Thoracic aorta (tissue), 2 donors: Measurements from ENCODE around the gene GBP5. TPM values are rescaled to one million over a fixed set of nuclear protein-coding genes. Genes with fewer than 3 reads are reported as not detected.
"Not testable (repeated sequence)": the region's sequence is repeated elsewhere in the genome, so short reads cannot be mapped to it uniquely, and the experiment has no call there.

Source experiments
- ATAC-seq: fragments of 150-250 bp; one replicate; pipeline ENCODE4 v1.8.0; 2017; ENCODE audit warnings: low read depth; ENCODE audit not compliant: insufficient number of reproducible peaks, low FRiP score
- DNase-seq: peaks from one replicate; pipeline ENCODE4 v3.0.0-alpha.2; 2020; ENCODE audit warnings: low spot score
- H3K27ac ChIP-seq, 2 donors: fragments of 200-600 bp; sonication (generic); 1 replicate in 1 of 2; 2 replicates in 1 of 2; pipeline ENCODE4 v1.5.1; 2016; ENCODE audit warnings: mild to moderate bottlenecking in 2 of 2, moderate library complexity in 2 of 2
- H3K27me3 ChIP-seq: fragments of 200-600 bp; sonication (generic); replicated peaks from 2 replicates; pipeline ENCODE4 v1.6.0; 2016; ENCODE audit warnings: mild to moderate bottlenecking; ENCODE audit not compliant: insufficient read depth
- H3K36me3 ChIP-seq: fragments of 200-600 bp; sonication (generic); one replicate; pipeline ENCODE4 v1.5.1; 2016
- H3K4me1 ChIP-seq, 2 donors: fragments of 200-600 bp; sonication (generic); 1 replicate in 1 of 2; 2 replicates in 1 of 2; pipeline versions ENCODE4 v1.5.1 to v1.6.0; 2016; ENCODE audit warnings: low read depth in 2 of 2, mild to moderate bottlenecking in 1 of 2; ENCODE audit not compliant: control insufficient read depth in 1 of 2
- H3K4me3 ChIP-seq: fragments of 200-600 bp; sonication (generic); 2 replicates; pipeline ENCODE4 v1.5.1; 2016; ENCODE audit warnings: mild to moderate bottlenecking
- H3K9me3 ChIP-seq: fragments of 200-600 bp; sonication (generic); 2 replicates; pipeline ENCODE4 v1.5.1; 2016
- total RNA-seq, 2 donors: library from RNA; depleted of rRNA; stranded (reverse); fragments of >200 nt; gene quantifications; one replicate each; pipeline versions ENCODE4 v1.1.0 to v1.2.3, GENCODE V29; 2016
- TF ChIP-seq, protein P1 (sequence below): fragments of 200-600 bp; sonication (generic); IDR thresholded peaks from one replicate; pipeline ENCODE4 v1.5.1; 2019; ENCODE audit warnings: antibody characterized with exemption

GBP5 gene
- total RNA-seq, 2 donors from 2014 or later, result 7.3 to 15.8 TPM

DNA sequence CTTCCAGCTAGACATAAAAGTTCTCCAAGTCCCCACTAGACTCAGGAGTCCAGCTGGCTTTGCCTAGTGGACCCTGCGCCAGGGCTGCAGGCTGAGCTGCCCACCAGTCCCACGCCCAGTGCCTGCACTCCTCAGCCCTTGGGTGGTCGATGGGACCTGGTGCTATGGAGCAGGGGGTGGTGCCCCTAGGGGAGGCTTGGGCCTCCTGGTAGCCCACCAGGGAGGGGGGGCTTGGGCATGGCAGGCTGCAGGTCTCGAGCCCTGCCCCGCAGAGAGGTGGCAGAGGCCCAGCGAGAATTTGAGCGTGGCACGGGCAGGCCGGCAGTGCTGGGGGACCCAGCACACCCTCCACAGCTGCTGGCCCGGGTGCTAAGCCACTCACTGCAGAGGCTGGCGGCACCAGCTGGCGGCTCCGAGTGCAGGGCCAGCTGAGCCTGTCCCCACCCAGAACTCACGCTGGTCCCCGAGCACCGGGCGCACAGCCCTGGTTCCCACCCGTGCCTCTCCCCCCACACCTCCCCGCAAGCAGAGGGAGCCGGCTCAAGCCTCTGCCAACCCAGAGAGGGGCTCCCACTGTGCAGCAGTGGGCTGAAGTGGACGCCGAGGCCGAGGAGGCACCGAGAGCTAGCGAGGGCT is 30.2 kb upstream of the GBP5 start:
- no peak overlapping the region for H3K4me3 ChIP-seq
- no peak for ATAC-seq
- H3K36me3 ChIP-seq, result no peaks in the 10 kb centered on the region
- H3K27me3 ChIP-seq, result no peaks in the 10 kb centered on the region
- no peak for DNase-seq
- H3K9me3 ChIP-seq, result no peaks in the 10 kb centered on the region
- H3K27ac ChIP-seq, result no peak overlapping the region
- TF ChIP-seq, protein P1, sequence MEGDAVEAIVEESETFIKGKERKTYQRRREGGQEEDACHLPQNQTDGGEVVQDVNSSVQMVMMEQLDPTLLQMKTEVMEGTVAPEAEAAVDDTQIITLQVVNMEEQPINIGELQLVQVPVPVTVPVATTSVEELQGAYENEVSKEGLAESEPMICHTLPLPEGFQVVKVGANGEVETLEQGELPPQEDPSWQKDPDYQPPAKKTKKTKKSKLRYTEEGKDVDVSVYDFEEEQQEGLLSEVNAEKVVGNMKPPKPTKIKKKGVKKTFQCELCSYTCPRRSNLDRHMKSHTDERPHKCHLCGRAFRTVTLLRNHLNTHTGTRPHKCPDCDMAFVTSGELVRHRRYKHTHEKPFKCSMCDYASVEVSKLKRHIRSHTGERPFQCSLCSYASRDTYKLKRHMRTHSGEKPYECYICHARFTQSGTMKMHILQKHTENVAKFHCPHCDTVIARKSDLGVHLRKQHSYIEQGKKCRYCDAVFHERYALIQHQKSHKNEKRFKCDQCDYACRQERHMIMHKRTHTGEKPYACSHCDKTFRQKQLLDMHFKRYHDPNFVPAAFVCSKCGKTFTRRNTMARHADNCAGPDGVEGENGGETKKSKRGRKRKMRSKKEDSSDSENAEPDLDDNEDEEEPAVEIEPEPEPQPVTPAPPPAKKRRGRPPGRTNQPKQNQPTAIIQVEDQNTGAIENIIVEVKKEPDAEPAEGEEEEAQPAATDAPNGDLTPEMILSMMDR, result no peak
- H3K4me1 ChIP-seq, result no peaks in the 10 kb centered on the region

DNA sequence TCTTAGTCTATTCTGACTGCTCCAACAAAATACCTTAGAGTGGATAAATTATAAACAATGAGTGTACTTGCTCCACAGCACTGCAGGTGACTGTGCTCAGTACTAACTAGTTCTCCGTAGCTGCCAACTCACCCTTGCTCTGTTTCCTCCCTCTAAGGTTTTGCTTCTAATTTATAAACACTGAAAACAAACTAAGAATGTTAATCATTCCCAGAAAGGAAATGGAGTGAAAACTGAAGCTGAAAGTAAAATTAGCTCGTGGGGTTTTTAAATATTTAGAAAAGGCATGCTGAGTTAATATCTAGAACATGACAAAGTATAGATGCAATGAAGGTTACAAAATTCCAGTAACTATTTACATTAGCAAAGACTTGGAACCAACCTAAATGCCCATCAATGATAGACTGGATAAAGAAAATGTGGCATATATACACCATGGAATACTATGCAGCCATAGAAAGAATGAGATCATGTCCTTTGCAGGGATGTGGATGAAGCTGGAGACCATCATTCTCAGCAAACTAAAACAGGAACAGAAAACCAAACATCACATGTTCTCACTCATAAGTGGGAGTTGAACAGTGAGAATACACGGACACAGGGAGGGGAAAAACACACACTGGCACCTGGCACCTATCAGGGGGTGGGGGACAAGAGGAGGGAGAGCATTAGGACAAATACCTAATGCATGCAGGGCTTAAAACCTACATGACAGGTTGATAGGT is 27.2 kb upstream of the GBP5 start:
- peaks cover 0 to 16% of the 10 kb centered on the region in 2 donors for H3K4me1 ChIP-seq
- not testable (repeated sequence) for DNase-seq

DNA sequence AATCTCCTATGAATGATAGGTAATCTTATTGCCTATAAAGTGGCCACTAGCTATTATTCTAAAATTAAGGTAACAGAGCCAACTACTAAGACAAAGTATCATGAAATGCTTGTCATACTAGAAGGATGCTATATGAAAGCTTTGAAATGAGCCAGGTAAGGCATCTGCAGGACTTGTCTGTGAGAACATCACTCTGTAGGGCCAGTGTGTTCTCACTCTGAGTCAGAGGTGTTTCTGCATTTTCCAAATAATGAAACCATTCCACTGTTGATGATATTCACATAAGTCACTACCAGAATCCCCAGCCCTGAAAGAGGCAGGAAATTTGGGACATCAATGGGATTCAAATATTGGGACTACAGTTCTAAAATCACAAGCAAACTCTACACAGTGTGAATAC is 25.8 kb upstream of the GBP5 start:
- H3K4me1 ChIP-seq, result peaks cover 0 to 17% of the 10 kb centered on the region in 2 donors
- DNase-seq, result no peak
- H3K4me3 ChIP-seq, result no peak overlapping the region
- no peak for ATAC-seq
- no peaks in the 10 kb centered on the region for H3K36me3 ChIP-seq
- TF ChIP-seq, protein P1, result no peak
- no peaks in the 10 kb centered on the region for H3K9me3 ChIP-seq
- no peak overlapping the region for H3K27ac ChIP-seq
- no peaks in the 10 kb centered on the region for H3K27me3 ChIP-seq

More for the DNA sequence above, 27.2 kb upstream of the GBP5 start:
- ATAC-seq, H3K36me3 ChIP-seq, H3K9me3 ChIP-seq, H3K27ac ChIP-seq, H3K27me3 ChIP-seq, H3K4me3 ChIP-seq: not testable (repeated sequence)

DNA sequence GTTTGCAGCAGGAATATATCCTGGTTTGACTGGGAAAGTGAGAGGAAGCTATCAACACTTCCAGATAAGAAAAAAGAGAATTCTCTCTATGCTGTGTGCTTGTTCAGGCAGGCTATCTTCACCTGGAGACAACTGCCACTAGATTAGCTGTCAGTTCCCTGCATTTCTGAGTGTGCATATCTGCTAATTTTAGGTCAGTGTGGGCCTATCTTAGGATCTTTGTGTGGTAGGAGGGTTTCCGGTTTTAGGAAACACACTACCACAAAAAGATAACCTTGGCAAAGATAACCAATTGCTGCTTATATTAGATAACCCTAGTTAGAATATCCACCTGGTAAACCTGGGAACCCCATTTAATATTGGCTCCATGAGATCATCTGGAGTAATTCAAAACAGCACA is 22.5 kb upstream of the GBP5 start:
- DNase-seq (no peak), ATAC-seq (no peak)
- Histone ChIP-seq H3K36me3 (no peaks in the 10 kb centered on the region), H3K4me3 (no peak overlapping the region), H3K27ac (no peak overlapping the region), H3K27me3 (no peaks in the 10 kb centered on the region), H3K9me3 (no peaks in the 10 kb centered on the region), H3K4me1 (peaks cover 0 to 17% of the 10 kb centered on the region in 2 donors)
- TF ChIP-seq, protein P1, result no peak

DNA sequence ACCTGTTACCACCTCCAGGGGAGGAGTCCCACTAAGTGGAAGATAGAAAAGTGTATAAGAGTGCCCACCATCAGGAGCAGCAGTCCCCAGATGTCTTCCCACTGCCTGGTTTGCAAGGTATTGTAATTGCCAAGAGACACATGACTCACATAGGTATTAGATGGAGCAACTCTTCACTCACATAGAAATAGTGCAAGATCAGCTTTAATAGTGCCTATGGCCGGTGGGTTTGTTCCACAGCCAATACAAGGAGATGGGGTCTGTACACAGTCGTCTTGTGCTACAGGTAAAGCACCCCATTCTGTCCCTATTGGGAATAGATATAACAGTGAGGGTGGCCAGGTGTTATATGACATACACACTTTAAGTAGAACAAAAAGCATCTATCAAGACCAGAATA is 18.6 kb upstream of the GBP5 start:
- H3K27ac ChIP-seq, result no peak overlapping the region

More for the DNA sequence above, 18.6 kb upstream of the GBP5 start:
- TF ChIP-seq, protein P1, result no peak
- Histone ChIP-seq H3K4me3 (no peak overlapping the region), H3K4me1 (peaks cover 8 to 27% of the 10 kb centered on the region in 2 donors), H3K27me3 (no peaks in the 10 kb centered on the region), H3K36me3 (no peaks in the 10 kb centered on the region), H3K9me3 (no peaks in the 10 kb centered on the region)
- no peak for ATAC-seq
- no peak for DNase-seq
